Loucy (cell line): Measurements from ENCODE around the gene SYNPR.

Experiments
- CTCF ChIP-seq: fragments of 200-600 bp; sonication (generic); conservative IDR thresholded peaks from 2 replicates; pipeline ENCODE4 v1.5.1; 2014; ENCODE audit warnings: mild to moderate bottlenecking, antibody characterized with exemption, low read length
- EZH2phosphoT487 ChIP-seq: fragments of 200-600 bp; IDR thresholded peaks from 2 replicates; pipeline ENCODE4 v1.6.1; 2018; ENCODE audit warnings: antibody characterized with exemption, mild to moderate bottlenecking, moderate library complexity, borderline replicate concordance

GRCh38 chr3:63429905-63430304, 151.8 kb downstream of the SYNPR start:
- TF ChIP-seq CTCF (no peak), EZH2phosphoT487 (no peak)
